Fibroblast of lung (primary cell): Measurements from ENCODE around the gene TAOK1. TPM values are rescaled to one million over a fixed set of nuclear protein-coding genes. Genes with fewer than 3 reads are reported as not detected.

ENCODE experiments used
- DNase-seq, 2 donors: peaks; one replicate each; pipeline versions ENCODE4 v3.0.0 to v3.0.0-alpha.2; 2010; ENCODE audit warnings: low read depth in 2 of 2
- H2AFZ ChIP-seq: 2 replicates; pipeline ENCODE4 v1.5.1; 2012; ENCODE audit warnings: low read length, control low read depth, inconsistent platforms
- H3K27ac ChIP-seq: 2 replicates; pipeline ENCODE4 v1.5.1; 2011; ENCODE audit warnings: low read length, control low read depth; ENCODE audit not compliant: insufficient read depth
- H3K27me3 ChIP-seq: 2 replicates; pipeline ENCODE4 v1.5.1; 2011; ENCODE audit warnings: mild to moderate bottlenecking, low read length; ENCODE audit not compliant: control insufficient read depth, insufficient read depth
- H3K36me3 ChIP-seq: 2 replicates; pipeline ENCODE4 v1.5.1; 2011; ENCODE audit warnings: low read length; ENCODE audit not compliant: control insufficient read depth, insufficient read depth
- H3K4me1 ChIP-seq: 2 replicates; pipeline ENCODE4 v1.5.1; 2011; ENCODE audit warnings: low read length; ENCODE audit not compliant: control insufficient read depth, insufficient read depth; ENCODE audit errors: extremely low read depth
- H3K4me2 ChIP-seq: 2 replicates; pipeline ENCODE4 v1.5.1; 2011; ENCODE audit warnings: low read length, control low read depth; ENCODE audit not compliant: insufficient read depth; ENCODE audit errors: extremely low read depth
- H3K4me3 ChIP-seq, 4 experiments: fragments of 200-600 bp in 1 of 4; sonication (generic) in 1 of 4; replicated peaks in 1 of 4; 2 replicates each; pipeline ENCODE4 v1.5.1; 2011 to 2016; ENCODE audit warnings: low read length in 4 of 4, low read depth in 3 of 4, mild to moderate bottlenecking in 3 of 4, control low read depth in 2 of 4, inconsistent platforms in 1 of 4, mixed read lengths in 1 of 4; ENCODE audit not compliant: insufficient read depth in 1 of 4; ENCODE audit errors: control extremely low read depth in 1 of 4
- H3K79me2 ChIP-seq: 2 replicates; pipeline ENCODE4 v1.5.1; 2012; ENCODE audit warnings: mild to moderate bottlenecking, low read length, inconsistent platforms; ENCODE audit not compliant: control insufficient read depth, insufficient read depth
- H3K9ac ChIP-seq: 2 replicates; pipeline ENCODE4 v1.5.1; 2011; ENCODE audit warnings: mild to moderate bottlenecking, low read length, control low read depth; ENCODE audit not compliant: insufficient read depth
- H3K9me3 ChIP-seq: 2 replicates; pipeline ENCODE4 v1.5.1; 2012; ENCODE audit warnings: low read depth, low read length; ENCODE audit not compliant: control insufficient read depth, insufficient read depth
- H4K20me1 ChIP-seq: 2 replicates; pipeline ENCODE4 v1.5.1; 2011; ENCODE audit warnings: low read length; ENCODE audit not compliant: control insufficient read depth, insufficient read depth; ENCODE audit errors: extremely low read depth
- CTCF ChIP-seq, 2 donors: IDR thresholded peaks in 1 of 2; conservative IDR thresholded peaks in 1 of 2; 1 replicate in 1 of 2; 2 replicates in 1 of 2; pipeline ENCODE4 v1.5.1; 2011 to 2012; ENCODE audit warnings: low read length in 2 of 2, control low read depth in 1 of 2, inconsistent platforms in 1 of 2, low read depth in 1 of 2, mild to moderate bottlenecking in 1 of 2
- EZH2 ChIP-seq: IDR thresholded peaks from 2 replicates; pipeline ENCODE4 v1.5.1; 2012; ENCODE audit warnings: low read length, control low read depth, mild to moderate bottlenecking; ENCODE audit errors: missing control alignments
- polyA plus RNA-seq, 2 donors: library from polyadenylated mRNA; depleted of rRNA in 1 of 2; stranded (reverse) in 1 of 2; unstranded in 1 of 2; fragments of >200 nt; gene quantifications; 2 replicates each; pipeline ENCODE4 v1.2.1, GENCODE V29; 2011 to 2012; ENCODE audit warnings: missing spikeins in 1 of 2
- total RNA-seq: library from RNA; depleted of rRNA; stranded (reverse); fragments of >200 nt; gene quantifications from 2 replicates; pipeline ENCODE4 v1.2.1, GENCODE V29; 2014

Gene TAOK1
- total and polyA plus RNA-seq, 2 donors (not counting 1 experiment from before 2014, with no cell fraction given): 35.1 to 62.8 TPM

- Histone ChIP-seq H3K9ac (peak within 1 kb of the TSS; percentile 40), H3K4me1 (peaks cover 4% of the 10 kb centered on the region), H4K20me1 (no peaks in the 10 kb centered on the region), H3K36me3 (peaks cover 6% of the 10 kb centered on the region), H3K79me2 (no peaks in the 10 kb centered on the region), H3K4me2 (peak within 1 kb of the TSS; percentile 79), H3K9me3 (no peaks in the 10 kb centered on the region), H3K4me3 (peak within 1 kb of the TSS; percentile 70 to 85 (median 76)), H2AFZ (peak within 1 kb of the TSS; percentile 81), H3K27ac (peak within 1 kb of the TSS; percentile 53), H3K27me3 (no peaks in the 10 kb centered on the region)
- DNase-seq: peak; percentile 65 to 79
- TF ChIP-seq CTCF (conservative IDR thresholded peaks at IDR 0.05 in 1 of 2, IDR thresholded peaks at IDR 0.05 in 1 of 2; ENCODE audit: low read depth in 1 of 2, low read length in 2 of 2) (no peak), EZH2 (no peak)
These were observed 176.5 kb downstream of the TAOK1 start, which contains the start of gene ABHD15 for GRCh38 chr17:29566473-29567303. Gene ABHD15, minus strand, starts transcription at chr17:29567037. Its CDS starts 71 bp downstream, at chr17:29566966.

GRCh38 chr17:29567304-29567553 lies 177.1 kb downstream of the TAOK1 start:
- Histone ChIP-seq H3K36me3 (peaks cover 10% of the 10 kb centered on the region), H3K4me3 (peak overlapping the region; percentile 70 to 85 (median 76)), H3K79me2 (no peaks in the 10 kb centered on the region), H2AFZ (peak overlapping the region; percentile 68), H3K4me2 (peak overlapping the region; percentile 79), H3K9ac (peak overlapping the region; percentile 40), H3K27me3 (no peaks in the 10 kb centered on the region), H3K4me1 (peaks cover 4% of the 10 kb centered on the region), H4K20me1 (no peaks in the 10 kb centered on the region), H3K9me3 (no peaks in the 10 kb centered on the region), H3K27ac (peak overlapping the region; percentile 53)
- no peak for DNase-seq
- TF ChIP-seq EZH2 (no peak), CTCF (conservative IDR thresholded peaks at IDR 0.05 in 1 of 2, IDR thresholded peaks at IDR 0.05 in 1 of 2; ENCODE audit: low read depth in 1 of 2, low read length in 2 of 2) (no peak)

- Histone ChIP-seq H2AFZ (peak overlapping the region; percentile 81), H4K20me1 (no peaks in the 10 kb centered on the region), H3K9me3 (no peaks in the 10 kb centered on the region), H3K79me2 (no peaks in the 10 kb centered on the region), H3K4me2 (peak overlapping the region; percentile 92), H3K4me1 (peaks cover 7% of the 10 kb centered on the region), H3K36me3 (peaks cover 9% of the 10 kb centered on the region), H3K27ac (peak overlapping the region; percentile 53), H3K27me3 (no peaks in the 10 kb centered on the region), H3K9ac (peak overlapping the region; percentile 40), H3K4me3 (peak overlapping the region; percentile 70 to 85 (median 76))
- DNase-seq: peak; percentile 35 to 48
- peak in 1 of 2 donors; percentile 22 for TF ChIP-seq CTCF (conservative IDR thresholded peaks at IDR 0.05 in 1 of 2, IDR thresholded peaks at IDR 0.05 in 1 of 2; ENCODE audit: low read depth in 1 of 2, low read length in 2 of 2)
- no peak for TF ChIP-seq EZH2
These were observed 177.6 kb downstream of the TAOK1 start for GRCh38 chr17:29567554-29568330.
